K562 (cell line): ENCODE results near the gene AGPAT4. TPM values are rescaled to one million over a fixed set of nuclear protein-coding genes. Genes with fewer than 3 reads are reported as not detected.

Experiments used
- ATAC-seq: fragments of 200-7000 bp; cut with Tn5 transposase; 3 replicates; pipeline ENCODE4 v1.9.1; 2020; ENCODE audit warnings: moderate library complexity
- BruUV-seq: library from RNA; stranded (reverse); fragments of 400-500 nt; replicated peaks from 2 replicates; lab custom pipeline; 2021; lab: Mats Ljungman, UMichigan
- CTCF ChIA-PET: fragments of 300-600 bp; formaldehyde crosslinking; extraction: SDS; loops from one replicate; lab custom pipeline; 2021; ENCODE audit warnings: low intra/inter-chr PET ratio; lab: Yijun Ruan, JAX
- POLR2A ChIA-PET: fragments of 300-600, 350-650 bp; sonication (Branson Sonifier 250); formaldehyde crosslinking; extraction: SDS; loops from one replicate; lab custom pipeline; 2021; ENCODE audit warnings: antibody characterized with exemption, inconsistent platforms; lab: Yijun Ruan, JAX
- DNase-seq, 4 experiments: peaks; one replicate each; pipeline versions ENCODE4 v3.0.0 to v3.0.0-alpha.2; 2011 to 2018; ENCODE audit warnings: low spot score in 3 of 4, mixed read lengths in 3 of 4; ENCODE audit errors: extremely low read depth in 1 of 4
- FAIRE-seq: peaks from 2 replicates; lab custom pipeline; 2011; peaks lifted over from hg19 to GRCh38; lab: Jason Lieb, UNC
- H2AFZ ChIP-seq: 2 replicates; pipeline ENCODE4 v1.6.0; 2011; ENCODE audit warnings: low read depth, low read length, control low read depth, inconsistent platforms
- H3K27ac ChIP-seq: fragments of 200-600 bp; 3 replicates; pipeline ENCODE4 v1.8.0; 2011; ENCODE audit warnings: low read depth, mild to moderate bottlenecking, control low read depth, inconsistent platforms, low read length, moderate library complexity, mixed read lengths; ENCODE audit errors: extremely low read depth
- H3K27me3 ChIP-seq, 2 experiments: fragments of 300-600 bp in 1 of 2; 2 replicates in 1 of 2; 3 replicates in 1 of 2; pipeline versions ENCODE4 v1.6.0 to v1.8.0; 2011; ENCODE audit warnings: inconsistent platforms in 2 of 2, low read length in 2 of 2, mild to moderate bottlenecking in 1 of 2, mixed read lengths in 1 of 2, moderate library complexity in 1 of 2; ENCODE audit not compliant: control insufficient read depth in 2 of 2, insufficient read depth in 2 of 2
- H3K36me3 ChIP-seq: fragments of 300-600 bp; 3 replicates; pipeline ENCODE4 v1.8.0; 2011; ENCODE audit warnings: mild to moderate bottlenecking, low read length, inconsistent platforms; ENCODE audit not compliant: control insufficient read depth, insufficient read depth
- H3K4me1 ChIP-seq, 2 experiments: fragments of 200-600 bp in 1 of 2; replicated peaks in 1 of 2; 2 replicates in 1 of 2; 3 replicates in 1 of 2; pipeline versions ENCODE4 v1.5.1 to v1.8.0; 2011; ENCODE audit warnings: inconsistent platforms in 2 of 2, low read length in 2 of 2, mild to moderate bottlenecking in 1 of 2, mixed read lengths in 1 of 2, moderate library complexity in 1 of 2; ENCODE audit not compliant: control insufficient read depth in 2 of 2, insufficient read depth in 2 of 2
- H3K4me2 ChIP-seq: 2 replicates; pipeline ENCODE4 v1.6.1; 2011; ENCODE audit warnings: low read length, control low read depth, inconsistent platforms, mixed read lengths; ENCODE audit not compliant: insufficient read depth
- H3K4me3 ChIP-seq: fragments of 200-600 bp; sonication (generic), shearing (Covaris generic); 2 replicates; pipeline ENCODE4 v1.5.1; 2016; ENCODE audit warnings: control low read depth, inconsistent platforms
- H3K79me2 ChIP-seq: fragments of 200-600 bp; 3 replicates; pipeline ENCODE4 v1.8.0; 2011; ENCODE audit warnings: low read length, inconsistent platforms; ENCODE audit not compliant: control insufficient read depth, insufficient read depth
- H3K9ac ChIP-seq, 2 experiments: 2 replicates each; pipeline versions ENCODE4 v1.6.0 to v1.6.1; 2011; ENCODE audit warnings: low read depth in 2 of 2, low read length in 2 of 2, control low read depth in 1 of 2, inconsistent platforms in 1 of 2, mild to moderate bottlenecking in 1 of 2, mixed read lengths in 1 of 2; ENCODE audit not compliant: insufficient read depth in 1 of 2
- H3K9me1 ChIP-seq: one replicate; pipeline ENCODE4 v1.6.0; 2011; ENCODE audit warnings: inconsistent platforms, mild to moderate bottlenecking, low read length, moderate library complexity; ENCODE audit not compliant: control insufficient read depth, insufficient read depth
- H3K9me3 ChIP-seq: replicated peaks from 2 replicates; pipeline ENCODE4 v1.5.1; 2011; ENCODE audit warnings: low read depth, low read length, inconsistent platforms; ENCODE audit not compliant: control insufficient read depth, insufficient read depth
- H4K20me1 ChIP-seq: replicated peaks from 2 replicates; pipeline ENCODE4 v1.6.1; 2011; ENCODE audit warnings: low read length, inconsistent platforms, mixed read lengths; ENCODE audit not compliant: control insufficient read depth, insufficient read depth
- ERF ChIP-seq: fragments of 450-650 bp; formaldehyde crosslinking; IDR thresholded peaks from 2 replicates; pipeline ENCODE4 v1.4.0; 2020; ENCODE audit warnings: mild to moderate bottlenecking, mixed read lengths
- GTF2A2 ChIP-seq: IDR thresholded peaks from 2 replicates; pipeline ENCODE4 v1.6.1; 2016; ENCODE audit warnings: mild to moderate bottlenecking, missing genetic modification characterization, missing compliant biosample characterization
- WGBS: fragments of 100-300 bp; shearing (Covaris generic); methylation state at CpG from one replicate; pipeline ENCODE4 v1.1.6; 2016; ENCODE audit warnings: low coverage, mixed read lengths; ENCODE audit not compliant: insufficient coverage; ENCODE audit errors: missing lambda C conversion rate; 5-methylcytosine and 5-hydroxymethylcytosine counted together
- in situ Hi-C: fragments of 300-500 bp; cut with MboI; formaldehyde crosslinking; loops from 4 replicates; pipeline ENCODE4 v1.15.0; 2018; ENCODE audit warnings: inconsistent platforms, mixed read lengths
- intact Hi-C: fragments of 100-400 bp; cut with micrococcal nuclease; formaldehyde crosslinking; loops from 2 replicates; pipeline ENCODE4 v1.14.2; 2022
- polyA plus RNA-seq, 8 experiments: library from polyadenylated mRNA; depleted of rRNA in 4 of 8; stranded (reverse) in 5 of 8; unstranded in 3 of 8; fragments of >200 nt; fragmentation: Nextera tagmentation in 2 of 8; fragmentation: Illumina TruSeq in 1 of 8; extraction: Ambion mirVana in 2 of 8; extraction: Trizol in 1 of 8; gene quantifications; 2 replicates each; pipeline versions ENCODE4 v1.2.1 to v1.2.3, GENCODE V29; 2011 to 2014; ENCODE audit warnings: inconsistent platforms in 1 of 8, missing spikeins in 1 of 8
- total RNA-seq, 7 experiments: library from RNA; depleted of rRNA in 6 of 7; stranded (reverse); fragments of >200 nt in 6 of 7; fragmentation: Illumina TruSeq in 2 of 7; extraction: Trizol in 2 of 7; gene quantifications; 2 replicates each; pipeline versions ENCODE4 v1.2.1 to v1.2.3, GENCODE V29; 2011 to 2021; ENCODE audit warnings: low replicate concordance in 1 of 7
- TF ChIP-seq, protein P1 (sequence below): sonication (generic); formaldehyde crosslinking; IDR thresholded peaks from 2 replicates; pipeline ENCODE4 v1.8.1; 2023; ENCODE audit warnings: mild to moderate bottlenecking, missing genetic modification reagents

AGPAT4 gene
- total and polyA plus RNA-seq, 9 of the 15 experiments (the other 6 are each of a cell fraction or from before 2014, with no cell fraction given) = 2.2 to 15.0 (median 5.7) TPM

DNA sequence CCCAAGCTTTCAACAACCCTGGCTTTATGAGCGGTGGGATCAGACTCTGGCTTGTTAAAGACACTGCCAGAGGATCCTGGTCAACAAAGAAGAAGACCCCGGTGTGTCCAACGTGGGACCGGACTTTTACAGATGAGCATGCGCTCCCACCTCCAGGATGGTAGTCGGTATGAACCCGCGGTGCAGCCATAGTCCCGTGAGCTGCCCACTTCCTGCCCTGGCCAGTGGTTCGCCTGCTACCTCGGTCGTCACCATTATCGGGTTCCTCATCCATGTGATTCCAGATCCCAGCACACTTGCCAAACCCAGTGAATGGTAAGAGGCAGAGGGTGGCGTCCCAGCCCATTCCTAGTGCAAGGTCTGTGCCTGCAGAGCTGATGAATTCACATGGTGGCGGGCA, 112.7 kb downstream of the AGPAT4 start:
- no TSS peak for BruUV-seq
- Histone ChIP-seq H3K4me1 (no peaks in the 10 kb centered on the region), H3K9me3 (peaks cover 3% of the 10 kb centered on the region; the same call in 1 of the 2 replicates), H3K36me3 (peaks cover 2% of the 10 kb centered on the region; the same call in 2 of the 3 replicates), H3K4me3 (no peak overlapping the region), H2AFZ (no peak overlapping the region), H3K27ac (no peak overlapping the region), H3K4me2 (no peak overlapping the region), H3K27me3 (peaks cover 0 to 17% of the 10 kb centered on the region in 2 experiments; a peak in 1 of 5 replicates), H3K9ac (no peak overlapping the region), H3K79me2 (no peaks in the 10 kb centered on the region), H3K9me1 (no peaks in the 10 kb centered on the region), H4K20me1 (no peaks in the 10 kb centered on the region)
- CTCF ChIA-PET = no interaction called here
- 67% methylated on average over 15 of the region's 15 CpGs for WGBS
- ATAC-seq (no peak), DNase-seq (no peak), FAIRE-seq (no peak)
- intact Hi-C loops = no loop called here
- in situ Hi-C loops = no loop called here
- POLR2A ChIA-PET = interaction anchor here (0.7 to 1.2 kb wide), 3 partner anchors 8 to 195 kb away, joined by 3 to 4 read pairs (median 4); no protein-coding TSS in a partner anchor
- TF ChIP-seq, protein P1, sequence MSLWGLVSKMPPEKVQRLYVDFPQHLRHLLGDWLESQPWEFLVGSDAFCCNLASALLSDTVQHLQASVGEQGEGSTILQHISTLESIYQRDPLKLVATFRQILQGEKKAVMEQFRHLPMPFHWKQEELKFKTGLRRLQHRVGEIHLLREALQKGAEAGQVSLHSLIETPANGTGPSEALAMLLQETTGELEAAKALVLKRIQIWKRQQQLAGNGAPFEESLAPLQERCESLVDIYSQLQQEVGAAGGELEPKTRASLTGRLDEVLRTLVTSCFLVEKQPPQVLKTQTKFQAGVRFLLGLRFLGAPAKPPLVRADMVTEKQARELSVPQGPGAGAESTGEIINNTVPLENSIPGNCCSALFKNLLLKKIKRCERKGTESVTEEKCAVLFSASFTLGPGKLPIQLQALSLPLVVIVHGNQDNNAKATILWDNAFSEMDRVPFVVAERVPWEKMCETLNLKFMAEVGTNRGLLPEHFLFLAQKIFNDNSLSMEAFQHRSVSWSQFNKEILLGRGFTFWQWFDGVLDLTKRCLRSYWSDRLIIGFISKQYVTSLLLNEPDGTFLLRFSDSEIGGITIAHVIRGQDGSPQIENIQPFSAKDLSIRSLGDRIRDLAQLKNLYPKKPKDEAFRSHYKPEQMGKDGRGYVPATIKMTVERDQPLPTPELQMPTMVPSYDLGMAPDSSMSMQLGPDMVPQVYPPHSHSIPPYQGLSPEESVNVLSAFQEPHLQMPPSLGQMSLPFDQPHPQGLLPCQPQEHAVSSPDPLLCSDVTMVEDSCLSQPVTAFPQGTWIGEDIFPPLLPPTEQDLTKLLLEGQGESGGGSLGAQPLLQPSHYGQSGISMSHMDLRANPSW (CRISPR knock-in tag) = no peak
- TF ChIP-seq ERF (CRISPR knock-in tag) = no peak
- TF ChIP-seq GTF2A2 (tag) = no peak
